SK-N-SH treated with all-trans-retinoic acid at 6 μM for 48 hours (cell line): Measurements from ENCODE around the gene SKOR1.

Source experiments
- ATAC-seq: fragments of 200-7000 bp; cut with Tn5 transposase; 3 replicates; pipeline ENCODE4 v1.9.1; 2020; ENCODE audit warnings: mild to moderate bottlenecking, moderate library complexity
- ARNTL ChIP-seq: fragments of 450-650 bp; formaldehyde crosslinking; IDR thresholded peaks from 2 replicates; pipeline ENCODE4 v1.5.0; 2020; ENCODE audit warnings: low read depth, mild to moderate bottlenecking, moderate library complexity, borderline replicate concordance
- BACH2 ChIP-seq: fragments of 250-450 bp; sonication (Bioruptor Pico); IDR thresholded peaks from 2 replicates; pipeline ENCODE4 v1.9.0; 2021; ENCODE audit warnings: mild to moderate bottlenecking, borderline replicate concordance
- CSDC2 ChIP-seq: fragments of 250-450 bp; sonication (Bioruptor Pico); IDR thresholded peaks from 2 replicates; pipeline ENCODE4 v1.5.0; 2020; ENCODE audit warnings: mild to moderate bottlenecking, moderate library complexity
- ESRRG ChIP-seq: fragments of 250-450 bp; sonication (Bioruptor Pico); IDR thresholded peaks from 2 replicates; pipeline ENCODE4 v1.6.1; 2021; ENCODE audit warnings: mild to moderate bottlenecking
- GLIS3 ChIP-seq: fragments of 250-450 bp; sonication (Bioruptor Pico); IDR thresholded peaks from 2 replicates; pipeline ENCODE4 v1.5.0; 2020; ENCODE audit warnings: mild to moderate bottlenecking, moderate library complexity
- ISL1 ChIP-seq: fragments of 250-450 bp; sonication (Bioruptor Pico); IDR thresholded peaks from 2 replicates; pipeline ENCODE4 v2.1.2; 2022; ENCODE audit warnings: mild to moderate bottlenecking, moderate library complexity
- OSR1 ChIP-seq: fragments of 250-450 bp; sonication (Bioruptor Pico); IDR thresholded peaks from 2 replicates; pipeline ENCODE4 v1.8.0; 2022; ENCODE audit warnings: moderate library complexity, mild to moderate bottlenecking, inconsistent platforms
- PPARA ChIP-seq: fragments of 250-450 bp; sonication (Bioruptor Pico); IDR thresholded peaks from 2 replicates; pipeline ENCODE4 v1.5.0; 2020; ENCODE audit warnings: mild to moderate bottlenecking, borderline replicate concordance
- RARB ChIP-seq: fragments of 250-450 bp; sonication (Bioruptor Pico); IDR thresholded peaks from 2 replicates; pipeline ENCODE4 v1.8.0; 2021; ENCODE audit warnings: mild to moderate bottlenecking, moderate library complexity
- SNAI2 ChIP-seq: fragments of 250-450 bp; sonication (Bioruptor Pico); IDR thresholded peaks from 2 replicates; pipeline ENCODE4 v1.5.0; 2020; ENCODE audit warnings: mild to moderate bottlenecking, moderate library complexity
- TCF4 ChIP-seq: fragments of 250-450 bp; sonication (Bioruptor Pico); IDR thresholded peaks from 2 replicates; pipeline ENCODE4 v1.8.0; 2021; ENCODE audit warnings: mild to moderate bottlenecking, moderate library complexity, borderline replicate concordance
- TOX ChIP-seq: fragments of 250-450 bp; sonication (Bioruptor Pico); IDR thresholded peaks from 2 replicates; pipeline ENCODE4 v1.8.0; 2021; ENCODE audit warnings: mild to moderate bottlenecking, moderate library complexity, borderline replicate concordance
- ZC3H10 ChIP-seq: fragments of 250-450 bp; sonication (Bioruptor Pico); IDR thresholded peaks from 2 replicates; pipeline ENCODE4 v1.5.1; 2021; ENCODE audit warnings: mild to moderate bottlenecking, moderate library complexity
- ZFP3 ChIP-seq: fragments of 250-450 bp; sonication (Bioruptor Pico); IDR thresholded peaks from 2 replicates; pipeline ENCODE4 v1.5.0; 2020; ENCODE audit warnings: mild to moderate bottlenecking, moderate library complexity
- ZFP30 ChIP-seq: fragments of 450-650 bp; formaldehyde crosslinking; IDR thresholded peaks from 2 replicates; pipeline ENCODE4 v1.5.0; 2022; ENCODE audit warnings: mild to moderate bottlenecking, moderate library complexity
- ZNF565 ChIP-seq: fragments of 450-650 bp; formaldehyde crosslinking; conservative IDR thresholded peaks from 2 replicates; pipeline ENCODE4 v1.5.0; 2020; ENCODE audit warnings: low read depth, mild to moderate bottlenecking, moderate library complexity
- ZNF70 ChIP-seq: fragments of 450-650 bp; formaldehyde crosslinking; IDR thresholded peaks from 2 replicates; pipeline ENCODE4 v1.5.0; 2020; ENCODE audit warnings: mild to moderate bottlenecking, moderate library complexity
- ZNF8 ChIP-seq: fragments of 450-650 bp; formaldehyde crosslinking; IDR thresholded peaks from 2 replicates; pipeline ENCODE4 v1.5.0; 2020; ENCODE audit warnings: mild to moderate bottlenecking, moderate library complexity
- TF ChIP-seq, protein P1 (sequence below): fragments of 250-450 bp; sonication (Bioruptor Pico); IDR thresholded peaks from 2 replicates; pipeline ENCODE4 v1.8.0; 2021; ENCODE audit warnings: low read depth, mild to moderate bottlenecking, moderate library complexity, borderline replicate concordance
- TF ChIP-seq, protein P2 (sequence below): fragments of 250-450 bp; sonication (Bioruptor Pico); IDR thresholded peaks from 2 replicates; pipeline ENCODE4 v1.5.1; 2021; ENCODE audit warnings: mild to moderate bottlenecking, moderate library complexity
- TF ChIP-seq, protein P3 (sequence below): fragments of 250-450 bp; sonication (Bioruptor Pico); IDR thresholded peaks from 2 replicates; pipeline ENCODE4 v1.8.0; 2020; ENCODE audit warnings: mild to moderate bottlenecking, moderate library complexity, borderline replicate concordance
- TF ChIP-seq, protein P4 (sequence below): fragments of 250-450 bp; sonication (Bioruptor Pico); IDR thresholded peaks from 2 replicates; pipeline ENCODE4 v1.5.0; 2020; ENCODE audit warnings: mild to moderate bottlenecking, moderate library complexity

Gene SKOR1

DNA sequence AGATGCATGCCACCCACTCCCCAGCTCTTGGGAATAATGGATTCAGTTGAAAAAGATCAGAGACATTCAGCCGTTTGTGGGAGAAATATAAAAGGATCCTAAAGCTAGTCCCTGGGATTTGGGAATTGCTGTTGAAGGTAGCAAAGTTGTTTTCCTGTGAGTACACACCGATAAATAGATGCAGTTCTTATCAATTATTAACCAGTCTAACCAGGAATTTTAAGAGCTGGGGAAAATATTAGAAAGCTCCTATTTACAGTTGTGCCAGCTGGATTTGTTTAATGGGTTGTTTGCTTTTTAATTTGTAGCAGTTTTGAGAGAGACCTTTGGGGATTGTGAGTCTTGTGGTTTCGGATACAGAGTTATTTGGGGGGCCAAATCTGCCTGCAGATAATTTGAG, 44.2 kb upstream of the SKOR1 start:
- ATAC-seq, result no peak
- TF ChIP-seq ZFP30, result no peak
- no peak for TF ChIP-seq ZC3H10 (CRISPR knock-in tag)
- TF ChIP-seq, protein P1, sequence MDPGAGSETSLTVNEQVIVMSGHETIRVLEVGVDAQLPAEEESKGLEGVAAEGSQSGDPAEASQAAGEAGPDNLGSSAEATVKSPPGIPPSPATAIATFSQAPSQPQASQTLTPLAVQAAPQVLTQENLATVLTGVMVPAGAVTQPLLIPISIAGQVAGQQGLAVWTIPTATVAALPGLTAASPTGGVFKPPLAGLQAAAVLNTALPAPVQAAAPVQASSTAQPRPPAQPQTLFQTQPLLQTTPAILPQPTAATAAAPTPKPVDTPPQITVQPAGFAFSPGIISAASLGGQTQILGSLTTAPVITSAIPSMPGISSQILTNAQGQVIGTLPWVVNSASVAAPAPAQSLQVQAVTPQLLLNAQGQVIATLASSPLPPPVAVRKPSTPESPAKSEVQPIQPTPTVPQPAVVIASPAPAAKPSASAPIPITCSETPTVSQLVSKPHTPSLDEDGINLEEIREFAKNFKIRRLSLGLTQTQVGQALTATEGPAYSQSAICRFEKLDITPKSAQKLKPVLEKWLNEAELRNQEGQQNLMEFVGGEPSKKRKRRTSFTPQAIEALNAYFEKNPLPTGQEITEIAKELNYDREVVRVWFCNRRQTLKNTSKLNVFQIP (CRISPR knock-in tag), result no peak
- no peak for TF ChIP-seq ZNF565 (CRISPR knock-in tag)
- no peak for TF ChIP-seq GLIS3 (CRISPR knock-in tag)
- TF ChIP-seq SNAI2 (CRISPR knock-in tag), result no peak
- no peak for TF ChIP-seq ZFP3
- TF ChIP-seq, protein P2, sequence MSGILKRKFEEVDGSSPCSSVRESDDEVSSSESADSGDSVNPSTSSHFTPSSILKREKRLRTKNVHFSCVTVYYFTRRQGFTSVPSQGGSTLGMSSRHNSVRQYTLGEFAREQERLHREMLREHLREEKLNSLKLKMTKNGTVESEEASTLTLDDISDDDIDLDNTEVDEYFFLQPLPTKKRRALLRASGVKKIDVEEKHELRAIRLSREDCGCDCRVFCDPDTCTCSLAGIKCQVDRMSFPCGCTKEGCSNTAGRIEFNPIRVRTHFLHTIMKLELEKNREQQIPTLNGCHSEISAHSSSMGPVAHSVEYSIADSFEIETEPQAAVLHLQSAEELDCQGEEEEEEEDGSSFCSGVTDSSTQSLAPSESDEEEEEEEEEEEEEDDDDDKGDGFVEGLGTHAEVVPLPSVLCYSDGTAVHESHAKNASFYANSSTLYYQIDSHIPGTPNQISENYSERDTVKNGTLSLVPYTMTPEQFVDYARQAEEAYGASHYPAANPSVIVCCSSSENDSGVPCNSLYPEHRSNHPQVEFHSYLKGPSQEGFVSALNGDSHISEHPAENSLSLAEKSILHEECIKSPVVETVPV (CRISPR knock-in tag), result no peak
- no peak for TF ChIP-seq ZNF70 (CRISPR knock-in tag)
- TF ChIP-seq PPARA (CRISPR knock-in tag), result no peak
- TF ChIP-seq CSDC2 (CRISPR knock-in tag), result no peak
- no peak for TF ChIP-seq TCF4
- TF ChIP-seq, protein P3, sequence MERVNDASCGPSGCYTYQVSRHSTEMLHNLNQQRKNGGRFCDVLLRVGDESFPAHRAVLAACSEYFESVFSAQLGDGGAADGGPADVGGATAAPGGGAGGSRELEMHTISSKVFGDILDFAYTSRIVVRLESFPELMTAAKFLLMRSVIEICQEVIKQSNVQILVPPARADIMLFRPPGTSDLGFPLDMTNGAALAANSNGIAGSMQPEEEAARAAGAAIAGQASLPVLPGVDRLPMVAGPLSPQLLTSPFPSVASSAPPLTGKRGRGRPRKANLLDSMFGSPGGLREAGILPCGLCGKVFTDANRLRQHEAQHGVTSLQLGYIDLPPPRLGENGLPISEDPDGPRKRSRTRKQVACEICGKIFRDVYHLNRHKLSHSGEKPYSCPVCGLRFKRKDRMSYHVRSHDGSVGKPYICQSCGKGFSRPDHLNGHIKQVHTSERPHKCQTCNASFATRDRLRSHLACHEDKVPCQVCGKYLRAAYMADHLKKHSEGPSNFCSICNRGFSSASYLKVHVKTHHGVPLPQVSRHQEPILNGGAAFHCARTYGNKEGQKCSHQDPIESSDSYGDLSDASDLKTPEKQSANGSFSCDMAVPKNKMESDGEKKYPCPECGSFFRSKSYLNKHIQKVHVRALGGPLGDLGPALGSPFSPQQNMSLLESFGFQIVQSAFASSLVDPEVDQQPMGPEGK (CRISPR knock-in tag), result no peak
- no peak for TF ChIP-seq BACH2 (CRISPR knock-in tag)
- TF ChIP-seq ESRRG (CRISPR knock-in tag), result no peak
- no peak for TF ChIP-seq ARNTL

DNA sequence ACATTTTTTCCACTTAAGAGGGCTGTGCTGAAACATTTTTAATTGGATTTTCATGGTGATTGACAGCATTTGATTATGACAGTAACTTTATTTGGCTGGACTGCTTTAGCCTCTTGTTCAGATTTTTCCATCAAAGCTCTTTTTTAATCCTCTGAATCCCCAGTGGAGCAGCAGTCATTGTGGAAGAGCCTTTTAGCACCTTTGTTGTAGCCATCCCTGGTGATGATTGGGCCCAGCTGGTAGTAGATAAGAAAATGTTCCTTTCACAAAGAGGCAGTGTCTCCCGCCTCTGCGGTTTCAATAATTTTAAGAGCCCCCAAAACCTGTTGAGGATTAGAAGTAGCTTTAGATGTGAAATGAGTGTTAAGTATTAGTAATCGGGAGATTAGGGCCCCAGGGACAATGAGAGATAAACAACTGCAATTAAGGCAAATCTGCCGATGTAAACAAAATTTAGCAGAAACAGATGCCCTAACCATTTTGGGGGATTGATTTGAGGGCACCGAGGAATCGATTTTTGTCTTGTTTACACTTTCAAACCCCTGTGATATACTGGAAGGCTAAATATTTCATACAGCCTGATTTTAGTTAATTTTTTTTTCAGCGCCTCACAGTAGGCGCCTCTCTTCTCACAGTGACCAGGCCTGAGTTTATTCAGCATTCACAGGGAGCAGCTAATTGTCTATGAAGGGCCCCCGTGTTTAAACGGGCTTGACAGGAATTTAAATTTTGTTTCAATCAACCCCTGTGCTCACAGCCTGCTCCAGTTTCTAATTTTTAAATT, 43.2 kb upstream of the SKOR1 start:
- TF ChIP-seq, protein P4, sequence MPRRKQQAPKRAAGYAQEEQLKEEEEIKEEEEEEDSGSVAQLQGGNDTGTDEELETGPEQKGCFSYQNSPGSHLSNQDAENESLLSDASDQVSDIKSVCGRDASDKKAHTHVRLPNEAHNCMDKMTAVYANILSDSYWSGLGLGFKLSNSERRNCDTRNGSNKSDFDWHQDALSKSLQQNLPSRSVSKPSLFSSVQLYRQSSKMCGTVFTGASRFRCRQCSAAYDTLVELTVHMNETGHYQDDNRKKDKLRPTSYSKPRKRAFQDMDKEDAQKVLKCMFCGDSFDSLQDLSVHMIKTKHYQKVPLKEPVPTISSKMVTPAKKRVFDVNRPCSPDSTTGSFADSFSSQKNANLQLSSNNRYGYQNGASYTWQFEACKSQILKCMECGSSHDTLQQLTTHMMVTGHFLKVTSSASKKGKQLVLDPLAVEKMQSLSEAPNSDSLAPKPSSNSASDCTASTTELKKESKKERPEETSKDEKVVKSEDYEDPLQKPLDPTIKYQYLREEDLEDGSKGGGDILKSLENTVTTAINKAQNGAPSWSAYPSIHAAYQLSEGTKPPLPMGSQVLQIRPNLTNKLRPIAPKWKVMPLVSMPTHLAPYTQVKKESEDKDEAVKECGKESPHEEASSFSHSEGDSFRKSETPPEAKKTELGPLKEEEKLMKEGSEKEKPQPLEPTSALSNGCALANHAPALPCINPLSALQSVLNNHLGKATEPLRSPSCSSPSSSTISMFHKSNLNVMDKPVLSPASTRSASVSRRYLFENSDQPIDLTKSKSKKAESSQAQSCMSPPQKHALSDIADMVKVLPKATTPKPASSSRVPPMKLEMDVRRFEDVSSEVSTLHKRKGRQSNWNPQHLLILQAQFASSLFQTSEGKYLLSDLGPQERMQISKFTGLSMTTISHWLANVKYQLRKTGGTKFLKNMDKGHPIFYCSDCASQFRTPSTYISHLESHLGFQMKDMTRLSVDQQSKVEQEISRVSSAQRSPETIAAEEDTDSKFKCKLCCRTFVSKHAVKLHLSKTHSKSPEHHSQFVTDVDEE (CRISPR knock-in tag), result no peak
- no peak for TF ChIP-seq ZFP30
- TF ChIP-seq ZC3H10 (CRISPR knock-in tag), result no peak
- TF ChIP-seq GLIS3 (CRISPR knock-in tag), result no peak
- no peak for TF ChIP-seq PPARA (CRISPR knock-in tag)
- no peak for TF ChIP-seq ISL1 (CRISPR knock-in tag)
- no peak for TF ChIP-seq ESRRG (CRISPR knock-in tag)
- TF ChIP-seq TOX (CRISPR knock-in tag), result no peak
- no peak for TF ChIP-seq SNAI2 (CRISPR knock-in tag)
- no peak for TF ChIP-seq BACH2 (CRISPR knock-in tag)
- no peak for TF ChIP-seq ZNF70 (CRISPR knock-in tag)
- TF ChIP-seq OSR1 (CRISPR knock-in tag), result no peak
- no peak for TF ChIP-seq RARB (CRISPR knock-in tag)
- TF ChIP-seq, protein P1 (CRISPR knock-in tag), result no peak
- no peak for TF ChIP-seq CSDC2 (CRISPR knock-in tag)
- no peak for TF ChIP-seq ZNF8 (CRISPR knock-in tag)
- ATAC-seq, result no peak
